ENCODE measurements around the gene HMCN2.

HMCN2 gene

DNA sequence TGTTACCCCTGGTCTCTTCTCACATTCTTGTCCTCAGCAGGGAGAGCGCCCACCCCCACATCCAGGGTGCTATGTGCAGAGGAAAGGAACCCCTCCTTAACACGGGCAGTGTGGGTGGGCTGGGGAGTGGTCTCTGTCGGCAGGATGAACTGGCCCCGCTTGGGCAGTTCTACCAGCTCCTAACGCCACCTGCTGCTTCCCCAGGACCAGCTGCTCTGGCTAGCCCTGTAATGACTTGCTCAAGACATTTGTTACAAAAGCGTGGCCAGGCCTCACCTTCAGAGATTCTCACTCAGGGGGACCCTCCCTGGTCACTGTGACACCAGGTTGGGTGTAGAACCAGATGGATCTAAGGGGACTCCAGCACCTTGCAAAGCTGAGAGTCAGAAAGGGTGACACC lies 82.4 kb downstream of the HMCN2 start:
- DNase-seq, result no peak

DNA sequence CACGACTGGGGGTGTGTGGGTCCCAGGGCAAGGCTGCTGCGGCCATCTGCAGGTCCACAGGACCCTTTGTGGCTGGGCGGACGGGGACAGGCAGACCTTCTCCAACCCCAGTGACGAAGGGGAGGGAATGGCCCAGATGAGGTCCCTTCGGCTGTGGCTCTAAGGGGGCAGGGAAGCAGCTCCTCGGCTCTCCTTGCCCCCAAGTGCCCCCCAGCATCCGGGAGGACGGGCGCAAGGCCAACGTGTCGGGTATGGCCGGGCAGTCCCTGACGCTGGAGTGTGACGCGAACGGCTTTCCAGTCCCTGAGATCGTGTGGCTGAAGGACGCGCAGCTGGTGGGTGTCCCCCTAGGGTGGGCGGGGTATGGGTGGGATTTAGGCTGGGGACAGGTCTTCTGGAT lies 82.8 kb downstream of the HMCN2 start:
- no peak for DNase-seq

DNA sequence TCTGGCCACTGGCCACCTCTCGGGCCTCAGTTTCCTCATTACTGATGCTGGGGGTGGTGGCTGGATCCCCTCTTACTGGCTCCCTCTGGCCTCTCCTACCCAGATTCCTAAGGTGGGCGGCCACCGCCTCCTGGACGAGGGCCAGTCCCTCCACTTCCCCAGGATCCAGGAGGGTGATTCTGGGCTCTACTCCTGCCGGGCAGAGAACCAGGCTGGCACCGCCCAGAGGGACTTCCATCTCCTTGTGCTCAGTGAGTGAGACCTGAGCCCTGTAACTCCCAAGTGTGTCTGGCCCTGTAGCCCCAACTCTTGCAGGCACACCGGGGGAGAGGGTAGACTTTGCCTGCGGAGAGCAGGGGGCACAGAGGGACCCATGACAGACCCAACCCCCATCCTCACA lies 83.3 kb downstream of the HMCN2 start:
- DNase-seq, result no peak

DNA sequence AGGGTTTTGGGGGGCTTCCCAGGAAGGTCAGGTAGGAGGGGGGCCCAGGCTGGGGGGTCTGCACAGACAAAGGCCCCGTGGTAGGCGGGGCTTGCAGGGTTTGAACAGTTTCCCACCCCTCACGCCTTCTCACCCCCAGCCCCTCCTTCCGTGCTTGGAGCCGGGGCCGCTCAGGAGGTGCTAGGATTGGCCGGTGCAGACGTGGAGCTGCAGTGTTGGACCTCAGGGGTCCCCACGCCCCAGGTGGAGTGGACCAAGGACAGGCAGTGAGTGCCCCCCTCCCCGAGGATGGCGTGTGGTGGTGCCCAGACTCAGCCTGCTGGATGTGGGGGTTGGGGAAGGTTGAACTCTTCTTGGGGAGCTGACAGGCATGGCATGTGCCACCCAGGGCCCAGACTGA lies 83.8 kb downstream of the HMCN2 start:
- DNase-seq, result no peak

DNA sequence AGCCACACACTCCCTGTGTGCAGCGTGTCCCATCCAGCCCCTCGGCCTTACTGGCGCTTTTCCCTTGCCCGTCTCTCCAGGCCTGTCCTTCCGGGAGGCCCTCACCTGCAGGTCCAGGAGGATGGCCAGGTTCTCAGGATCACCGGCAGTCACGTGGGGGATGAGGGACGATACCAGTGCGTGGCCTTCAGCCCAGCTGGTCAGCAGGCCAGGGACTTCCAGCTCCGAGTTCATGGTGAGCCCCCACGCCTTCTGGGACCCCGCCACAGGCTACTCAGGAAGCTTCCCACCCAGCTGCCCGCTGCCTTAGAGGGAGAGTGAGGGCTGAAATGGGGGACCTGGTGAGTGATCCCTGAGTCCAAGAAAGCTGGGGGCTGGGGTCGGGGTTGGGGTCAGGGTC lies 85.8 kb downstream of the HMCN2 start:
- DNase-seq, result no peak

DNA sequence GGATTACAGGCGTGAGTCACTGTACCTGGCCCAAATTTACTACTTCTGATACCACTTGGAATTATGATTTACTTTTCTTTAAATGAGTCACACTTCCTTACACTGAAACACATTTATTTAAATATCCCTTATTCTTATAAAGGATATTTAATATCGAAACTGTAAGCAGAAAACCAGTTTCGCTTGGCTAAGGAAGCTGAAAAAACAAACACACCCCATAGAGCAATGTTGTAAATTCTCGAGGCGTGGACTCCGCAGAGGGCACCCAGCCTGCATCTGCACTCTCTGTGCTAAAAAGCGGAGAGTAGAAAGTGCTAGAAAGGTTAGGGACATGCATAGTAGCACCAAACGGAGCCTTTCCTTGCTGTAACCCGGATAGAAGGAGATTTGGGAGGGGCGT lies 86.5 kb downstream of the HMCN2 start:
- DNase-seq, result no peak

DNA sequence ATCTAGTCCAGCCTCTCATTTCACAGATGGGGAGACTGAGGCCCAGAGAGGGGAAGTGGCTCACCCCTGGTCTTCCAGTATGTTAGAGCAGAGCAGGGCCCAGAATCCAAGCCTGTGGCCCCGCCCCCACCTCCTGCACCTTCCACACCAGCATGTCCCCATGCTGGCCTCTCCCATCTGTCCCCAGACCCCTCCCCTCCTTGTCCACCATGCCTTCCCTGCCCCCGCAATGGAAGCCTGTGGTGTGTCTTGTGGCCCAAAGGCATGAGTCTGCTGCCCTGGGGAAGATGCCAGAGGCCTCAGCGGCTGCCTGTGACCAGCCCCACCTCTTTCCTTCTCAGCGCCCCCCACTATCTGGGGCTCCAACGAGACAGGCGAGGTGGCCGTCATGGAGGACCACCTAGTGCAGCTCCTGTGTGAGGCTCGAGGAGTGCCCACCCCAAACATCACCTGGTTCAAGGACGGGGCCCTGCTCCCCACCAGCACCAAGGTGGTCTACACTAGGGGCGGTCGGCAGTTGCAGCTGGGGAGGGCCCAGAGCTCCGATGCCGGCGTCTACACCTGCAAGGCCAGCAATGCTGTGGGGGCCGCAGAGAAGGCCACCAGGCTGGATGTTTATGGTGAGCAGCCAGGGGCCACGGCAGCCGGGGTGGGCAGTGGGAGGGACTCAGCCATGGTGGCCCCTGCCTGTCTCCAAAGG lies 87.2 kb downstream of the HMCN2 start:
- DNase-seq, result no peak

DNA sequence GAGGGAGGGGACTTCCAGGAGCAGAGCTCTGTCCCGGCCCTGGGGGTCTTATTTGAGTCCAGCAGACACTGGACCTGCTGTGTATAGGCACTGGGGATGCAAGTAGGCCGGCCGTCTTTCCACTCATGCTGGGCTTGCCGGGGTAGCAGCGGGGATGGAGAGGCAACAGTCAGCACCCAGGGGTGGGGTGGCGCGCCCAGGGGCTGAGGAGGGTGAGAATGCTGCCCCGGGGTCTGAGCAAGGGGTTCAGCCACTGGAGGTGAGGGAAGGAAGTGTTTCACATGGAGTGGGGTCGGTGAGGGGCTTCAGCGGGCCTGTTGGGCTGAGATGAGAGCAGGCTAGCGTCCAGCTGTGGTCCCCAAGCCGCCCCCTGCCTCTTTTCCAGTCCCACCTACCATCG lies 88.8 kb downstream of the HMCN2 start:
- no peak for DNase-seq

DNA sequence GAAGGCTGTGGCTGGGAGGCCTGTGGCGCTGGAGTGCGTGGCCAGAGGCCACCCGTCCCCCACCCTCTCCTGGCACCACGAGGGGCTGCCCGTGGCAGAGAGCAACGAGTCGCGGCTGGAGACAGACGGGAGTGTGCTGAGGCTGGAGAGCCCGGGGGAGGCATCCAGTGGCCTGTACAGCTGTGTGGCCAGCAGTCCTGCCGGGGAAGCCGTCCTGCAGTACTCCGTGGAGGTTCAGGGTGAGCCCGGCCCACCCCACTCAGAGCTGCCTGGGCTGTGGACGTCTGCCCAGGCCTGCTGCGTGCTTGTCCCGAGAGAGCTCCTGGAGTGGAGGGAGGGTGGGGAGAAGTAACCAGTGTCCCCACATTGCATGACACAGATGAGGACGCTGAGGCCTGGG lies 89.2 kb downstream of the HMCN2 start:
- no peak for DNase-seq

DNA sequence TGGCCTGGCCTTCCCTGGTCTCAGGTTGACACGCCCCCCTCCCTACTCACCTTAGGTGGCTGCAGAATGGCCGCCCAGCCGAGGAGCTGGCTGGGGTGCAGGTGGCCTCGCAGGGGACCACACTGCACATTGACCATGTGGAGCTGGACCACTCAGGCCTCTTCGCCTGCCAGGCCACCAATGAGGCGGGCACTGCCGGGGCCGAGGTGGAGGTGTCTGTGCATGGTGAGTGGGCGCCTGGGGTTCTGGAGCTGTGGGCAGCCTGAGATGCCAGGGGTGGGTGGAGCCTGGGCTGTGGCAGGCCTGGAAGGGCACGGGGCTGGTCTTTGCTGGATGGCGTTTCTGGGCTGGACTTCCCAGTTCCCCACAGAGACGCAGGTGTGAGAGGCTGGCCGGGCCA lies 90.5 kb downstream of the HMCN2 start:
- DNase-seq, result no peak

DNA sequence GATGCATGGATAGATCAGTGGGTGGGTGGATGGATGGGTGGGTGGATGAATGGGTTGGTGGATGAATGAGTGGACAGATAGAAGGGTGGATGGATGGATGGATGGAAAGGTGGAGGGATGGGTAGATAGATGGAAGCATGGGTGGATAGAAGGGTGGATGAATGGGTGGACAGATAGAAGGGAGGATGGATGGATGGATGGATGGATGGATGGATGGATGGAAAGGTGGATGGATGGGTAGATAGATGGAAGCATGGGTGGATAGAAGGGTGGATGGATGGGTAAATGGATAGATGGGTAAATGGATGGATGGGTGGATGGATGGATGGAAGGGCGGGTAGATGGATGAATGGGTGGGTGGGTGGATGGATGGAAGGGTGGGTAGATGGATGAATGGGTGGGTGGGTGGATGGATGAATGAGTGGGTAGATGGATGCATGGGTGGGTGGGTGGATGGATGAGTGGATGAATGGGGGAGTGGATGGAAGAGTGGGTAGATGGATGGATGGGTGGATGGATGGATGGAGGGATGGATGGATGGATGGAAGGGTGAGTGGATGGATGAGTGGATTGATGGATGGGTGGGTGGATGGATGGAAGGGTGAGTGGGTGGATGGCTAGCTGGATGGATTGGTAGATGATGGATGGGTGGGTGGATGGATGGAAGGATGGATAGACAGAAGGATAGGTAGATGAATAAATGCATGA lies 91.5 kb downstream of the HMCN2 start:
- DNase-seq, result no peak

DNA sequence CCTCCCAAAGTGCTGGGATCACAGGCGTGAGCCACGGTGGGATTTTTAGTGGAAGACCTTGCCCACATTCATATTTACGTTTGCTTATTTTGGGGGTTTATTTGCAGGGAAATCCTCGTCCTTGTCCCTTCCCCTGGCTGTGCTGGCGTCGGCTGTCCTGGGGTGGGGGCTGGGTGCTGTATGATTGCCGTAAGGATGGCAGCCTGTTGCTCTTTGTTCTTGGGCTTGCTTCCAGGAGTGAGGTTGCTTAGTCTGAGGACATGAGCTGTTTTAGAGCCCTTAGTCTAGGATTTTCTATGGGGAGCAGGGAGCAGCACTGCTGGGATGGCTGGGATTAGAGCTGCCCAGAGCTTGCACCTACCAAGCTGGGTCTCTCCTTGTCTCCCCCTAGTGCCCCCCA lies 93.4 kb downstream of the HMCN2 start:
- no peak for DNase-seq

DNA sequence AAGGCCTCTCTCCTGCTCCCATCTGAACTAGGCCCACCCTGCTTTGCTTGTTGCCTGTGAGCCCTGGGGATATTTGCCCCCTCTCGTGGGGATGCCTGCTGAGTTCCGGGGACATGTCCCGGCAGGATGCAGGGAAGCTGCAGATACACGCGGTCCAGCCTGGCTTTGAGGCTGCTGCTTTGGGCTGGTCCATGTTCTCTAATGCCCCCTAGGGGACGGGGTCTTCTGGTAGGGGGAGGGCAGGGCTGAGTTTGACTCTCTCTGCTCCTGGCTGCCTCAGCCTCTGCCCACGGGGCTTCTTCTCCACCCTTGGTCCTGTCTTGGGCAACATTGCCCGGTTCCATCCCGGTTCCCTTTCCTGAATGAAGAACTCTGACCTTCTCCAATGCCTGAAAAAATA lies 94.3 kb downstream of the HMCN2 start:
- DNase-seq, result no peak

DNA sequence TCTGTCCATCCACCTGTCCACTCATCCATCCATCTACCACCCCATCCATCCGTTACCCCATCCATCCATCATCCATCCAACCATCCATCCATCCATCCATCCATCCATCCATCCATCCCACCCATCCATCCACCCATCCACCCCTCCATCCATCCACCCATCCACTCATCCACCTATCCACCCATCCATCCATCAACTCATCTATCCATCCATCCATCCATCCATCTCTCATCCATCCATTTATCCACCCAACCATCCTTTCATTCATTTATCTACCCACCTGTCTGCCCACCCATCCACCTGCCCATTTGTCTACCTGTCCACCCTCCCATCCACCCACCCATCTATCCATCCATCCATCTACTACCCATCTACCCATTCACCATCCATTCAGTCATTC lies 95.1 kb downstream of the HMCN2 start:
- DNase-seq, result no peak

DNA sequence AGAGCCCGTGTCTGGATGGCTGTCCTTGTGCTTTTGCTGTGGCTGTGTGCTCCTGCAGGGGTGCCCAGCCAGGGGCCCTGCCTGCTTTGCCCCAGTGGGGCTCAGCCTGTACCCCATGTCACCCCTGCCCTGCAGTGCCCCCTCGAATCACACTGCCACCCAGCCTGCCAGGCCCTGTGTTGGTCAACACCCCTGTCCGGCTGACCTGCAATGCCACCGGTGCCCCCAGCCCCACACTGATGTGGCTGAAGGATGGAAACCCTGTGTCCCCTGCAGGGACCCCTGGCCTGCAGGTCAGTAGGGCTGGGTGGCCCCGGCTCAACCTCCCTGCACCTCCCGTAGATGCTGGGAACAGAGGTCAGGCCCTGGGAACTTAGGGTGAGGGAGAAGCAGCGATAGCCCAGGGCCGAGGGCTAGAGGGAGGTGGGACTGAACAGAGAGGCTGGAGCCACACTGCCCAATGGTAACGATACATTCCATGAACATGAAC lies 96.4 kb downstream of the HMCN2 start:
- no peak for DNase-seq

DNA sequence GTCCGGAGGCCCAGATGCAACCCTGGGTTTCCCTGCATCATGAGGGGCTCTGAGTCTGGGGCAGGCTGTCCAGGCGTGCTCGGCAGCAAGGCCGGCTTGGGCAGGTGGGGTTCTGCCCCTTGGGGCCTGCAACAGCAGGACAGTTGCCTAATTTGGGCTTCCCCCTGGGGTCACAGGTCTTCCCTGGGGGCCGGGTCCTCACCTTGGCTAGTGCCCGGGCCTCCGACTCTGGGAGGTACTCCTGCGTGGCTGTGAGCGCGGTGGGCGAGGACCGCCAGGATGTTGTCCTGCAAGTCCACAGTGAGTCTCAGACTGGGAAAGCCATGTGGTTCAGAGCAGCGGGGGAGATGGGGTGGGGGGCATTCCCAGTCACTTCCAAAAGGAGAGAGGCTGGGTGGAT lies 97.1 kb downstream of the HMCN2 start:
- DNase-seq, result no peak

DNA sequence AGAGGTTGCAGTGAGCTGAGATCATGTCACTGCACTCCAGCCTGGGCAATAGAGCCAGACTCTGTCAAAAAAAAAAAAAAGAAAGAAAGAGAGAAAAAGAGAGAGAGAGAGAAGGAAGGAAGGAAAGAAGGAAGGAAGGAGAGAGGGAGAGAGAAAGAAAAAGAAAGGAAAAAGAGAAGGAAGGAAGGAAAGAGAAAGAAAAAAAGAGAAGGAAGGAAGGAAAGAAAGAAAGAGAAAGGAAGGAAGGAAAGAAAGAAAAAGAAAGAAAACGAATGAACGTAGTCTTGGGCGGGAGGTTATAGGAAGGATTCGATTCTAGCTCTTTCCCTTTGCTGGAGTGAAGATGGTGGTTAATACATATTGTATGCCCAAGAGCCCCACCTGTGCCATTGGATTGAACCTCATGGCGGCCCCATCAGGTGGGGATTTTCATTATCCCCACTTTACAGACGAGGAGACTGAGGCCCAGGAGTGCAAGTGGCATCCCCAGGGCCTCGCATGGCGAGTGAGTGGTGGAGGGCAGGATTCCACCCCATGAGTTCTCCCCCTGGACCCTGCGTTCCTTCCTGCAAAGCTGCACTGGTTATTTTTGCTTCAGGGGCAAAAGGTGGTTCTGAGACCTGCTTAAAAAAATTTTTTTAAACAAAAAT lies 98.3 kb downstream of the HMCN2 start:
- DNase-seq, result no peak

DNA sequence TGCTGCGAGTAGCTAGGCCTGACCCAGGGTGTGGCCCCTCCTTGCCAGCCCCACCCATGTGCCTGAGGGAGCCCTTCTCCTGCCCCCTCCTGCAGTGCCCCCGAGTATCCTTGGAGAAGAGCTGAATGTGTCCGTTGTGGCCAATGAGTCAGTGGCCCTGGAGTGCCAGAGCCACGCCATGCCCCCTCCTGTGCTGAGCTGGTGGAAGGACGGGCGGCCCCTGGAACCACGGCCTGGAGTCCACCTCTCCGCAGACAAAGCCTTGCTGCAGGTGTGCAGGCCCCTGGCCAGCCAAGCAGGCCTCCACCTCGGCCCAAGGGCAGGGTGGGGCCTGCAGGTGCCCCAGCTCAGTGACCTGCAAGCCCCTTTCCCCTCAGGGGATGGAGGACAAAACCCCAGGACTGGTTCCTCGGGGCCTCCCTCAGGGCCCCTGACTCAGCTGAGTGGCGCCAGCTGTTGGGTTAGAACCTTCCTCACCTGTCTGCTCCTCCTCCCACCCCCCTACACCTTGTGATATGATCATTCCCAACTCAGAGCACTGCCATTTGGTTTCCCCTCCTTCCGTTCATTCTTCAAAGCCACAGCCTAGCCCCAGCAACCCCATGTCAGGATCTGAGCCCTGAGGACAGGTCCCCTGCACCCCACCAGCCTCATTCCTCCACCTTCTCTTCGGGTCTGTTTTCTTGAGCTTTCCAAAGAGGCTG lies 99.2 kb downstream of the HMCN2 start:
- no peak for DNase-seq

DNA sequence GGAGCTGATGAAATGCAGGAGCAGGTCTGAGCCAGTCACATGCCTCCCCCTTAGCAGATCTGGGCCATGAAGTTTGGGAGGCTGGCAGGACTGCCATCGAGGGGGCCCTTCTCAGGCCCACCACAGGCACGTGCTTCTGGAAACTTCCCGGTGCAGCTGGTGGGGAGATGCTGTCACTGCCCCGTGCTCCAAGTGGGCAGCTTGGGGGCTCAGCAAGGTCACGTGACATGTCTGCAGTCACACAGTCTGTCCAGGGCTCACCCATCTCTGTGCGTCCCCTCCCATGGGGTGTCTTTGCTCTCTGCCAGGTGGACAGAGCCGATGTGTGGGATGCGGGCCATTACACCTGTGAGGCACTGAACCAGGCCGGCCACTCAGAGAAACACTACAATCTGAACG lies 99.8 kb downstream of the HMCN2 start:
- DNase-seq, result no peak

DNA sequence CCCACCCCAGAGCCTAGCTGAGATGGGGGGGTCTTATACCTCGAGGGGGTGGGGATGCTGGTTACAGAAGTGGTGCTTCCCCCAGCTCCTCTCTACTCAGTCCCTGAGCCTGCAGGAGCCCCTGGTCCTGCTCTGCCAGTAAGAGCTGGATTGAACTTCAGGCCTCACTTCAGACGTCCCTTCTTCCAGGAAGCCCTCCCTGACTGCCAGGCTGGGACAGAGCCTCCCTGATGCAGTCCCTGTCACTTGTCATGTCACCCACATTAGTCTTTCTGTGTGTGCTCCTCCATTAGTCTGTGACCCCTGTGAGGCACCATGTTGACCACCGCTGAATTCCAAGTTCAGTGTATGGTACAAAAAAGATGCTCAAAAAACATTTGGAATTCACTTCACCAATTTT lies 100.5 kb downstream of the HMCN2 start:
- DNase-seq, result no peak

DNA sequence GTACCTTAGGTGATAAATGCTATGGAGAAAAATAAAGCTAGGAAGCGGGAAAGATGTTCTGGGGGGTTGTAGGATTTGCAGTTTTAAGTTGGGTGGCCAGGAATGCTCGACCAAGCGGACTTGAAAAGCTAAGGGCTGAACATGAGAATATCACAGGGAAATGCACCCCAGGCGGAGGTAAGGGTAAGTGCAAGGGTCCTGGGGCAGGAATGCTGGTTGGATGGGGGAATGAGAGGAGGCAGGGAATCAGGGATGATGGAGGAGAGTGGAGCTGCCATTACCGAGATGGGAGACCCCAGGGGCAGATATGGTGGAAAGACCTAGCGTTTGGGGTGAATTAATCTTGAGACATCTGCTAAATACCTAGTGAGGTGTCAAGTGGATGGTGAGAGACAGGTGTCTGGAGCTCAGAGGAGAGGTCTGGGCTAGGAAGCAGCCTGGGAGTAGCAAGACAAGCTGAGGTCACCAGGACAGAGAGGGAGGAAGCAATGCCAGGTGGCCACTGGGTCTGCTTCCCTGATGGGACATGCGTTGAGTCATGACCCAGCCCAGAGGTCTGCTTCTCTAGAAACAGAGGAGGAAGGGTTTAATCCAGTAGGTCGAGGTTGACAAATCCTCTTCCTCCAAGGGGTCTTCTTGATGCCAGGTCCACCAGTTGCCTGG lies 101.5 kb downstream of the HMCN2 start:
- DNase-seq, result no peak

DNA sequence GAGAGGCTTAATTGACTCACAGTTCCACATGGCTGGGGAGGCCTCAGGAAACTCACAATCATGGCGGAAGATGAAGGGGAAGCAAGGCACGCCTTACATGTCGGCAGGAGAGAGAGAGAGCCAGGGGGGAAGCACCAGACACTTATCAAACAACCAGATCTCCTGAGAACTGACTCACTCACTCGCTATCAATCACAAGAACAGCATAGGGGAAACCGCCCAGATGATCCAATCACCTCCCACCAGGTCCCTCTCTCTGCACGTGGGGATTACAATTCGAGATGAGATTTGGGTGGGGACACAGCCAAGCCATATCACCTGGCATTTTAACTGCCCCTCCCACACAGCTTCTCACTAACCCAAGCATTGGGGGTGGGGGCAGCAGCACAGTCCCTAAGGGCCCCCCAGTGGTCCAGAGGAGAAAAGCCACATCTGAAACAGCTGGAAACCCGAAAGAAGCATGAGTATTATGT lies 103.1 kb downstream of the HMCN2 start:
- no peak for DNase-seq

DNA sequence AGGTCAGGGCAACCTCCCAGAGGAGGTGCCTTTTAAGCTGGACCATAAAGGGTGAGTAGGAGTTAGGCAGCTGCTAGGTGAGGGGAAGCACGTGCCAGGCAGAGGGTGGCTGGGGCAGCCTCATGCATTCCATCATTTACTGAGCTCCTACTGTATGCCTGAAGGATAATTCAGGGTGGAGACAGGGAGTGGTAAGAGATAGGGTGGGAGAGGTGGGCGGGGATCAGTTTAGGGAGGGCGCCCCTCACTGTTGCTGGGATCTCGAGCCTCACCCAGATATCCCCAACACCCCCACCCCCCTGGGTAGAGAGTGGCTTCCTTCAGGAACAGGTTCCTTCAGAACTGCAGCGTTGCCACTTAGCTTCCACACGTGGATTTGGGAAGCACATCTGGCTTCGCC lies 104.7 kb downstream of the HMCN2 start:
- no peak for DNase-seq
